ENCODE measurements around the gene CD24.

DNA sequence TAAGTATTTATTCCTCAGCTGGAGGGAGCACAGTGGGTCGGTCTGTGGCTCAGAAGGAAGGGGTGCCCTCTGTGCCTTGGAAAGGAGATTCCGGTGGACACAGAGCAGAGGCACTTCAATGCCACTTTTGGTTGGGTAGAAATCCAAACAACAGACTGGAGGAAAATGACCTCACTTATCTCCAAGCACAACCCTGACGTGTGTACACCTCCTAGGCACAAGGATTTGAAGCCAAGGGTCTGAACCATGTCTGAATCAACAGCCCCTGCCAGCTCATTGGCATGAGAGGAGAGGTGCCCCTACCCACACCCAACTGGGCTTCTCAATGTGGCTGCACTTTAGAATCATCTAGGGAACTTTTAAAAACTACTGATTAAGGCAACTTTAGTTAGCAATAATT is 13.4 kb downstream of the CD24 start:
- TF ChIP-seq EZH2 (IDR thresholded peaks at IDR 0.05; ENCODE audit: low read length, unreplicated experiment) (no peak), EZH2phosphoT487 (IDR thresholded peaks at IDR 0.05; ENCODE audit: borderline replicate concordance, low read length) (no peak)
- TF ChIP-seq, protein P1, sequence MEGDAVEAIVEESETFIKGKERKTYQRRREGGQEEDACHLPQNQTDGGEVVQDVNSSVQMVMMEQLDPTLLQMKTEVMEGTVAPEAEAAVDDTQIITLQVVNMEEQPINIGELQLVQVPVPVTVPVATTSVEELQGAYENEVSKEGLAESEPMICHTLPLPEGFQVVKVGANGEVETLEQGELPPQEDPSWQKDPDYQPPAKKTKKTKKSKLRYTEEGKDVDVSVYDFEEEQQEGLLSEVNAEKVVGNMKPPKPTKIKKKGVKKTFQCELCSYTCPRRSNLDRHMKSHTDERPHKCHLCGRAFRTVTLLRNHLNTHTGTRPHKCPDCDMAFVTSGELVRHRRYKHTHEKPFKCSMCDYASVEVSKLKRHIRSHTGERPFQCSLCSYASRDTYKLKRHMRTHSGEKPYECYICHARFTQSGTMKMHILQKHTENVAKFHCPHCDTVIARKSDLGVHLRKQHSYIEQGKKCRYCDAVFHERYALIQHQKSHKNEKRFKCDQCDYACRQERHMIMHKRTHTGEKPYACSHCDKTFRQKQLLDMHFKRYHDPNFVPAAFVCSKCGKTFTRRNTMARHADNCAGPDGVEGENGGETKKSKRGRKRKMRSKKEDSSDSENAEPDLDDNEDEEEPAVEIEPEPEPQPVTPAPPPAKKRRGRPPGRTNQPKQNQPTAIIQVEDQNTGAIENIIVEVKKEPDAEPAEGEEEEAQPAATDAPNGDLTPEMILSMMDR (conservative IDR thresholded peaks at IDR 0.05; ENCODE audit: low read depth, low read length): no peak

All from PC-3 (cell line).